Renal cortex interstitium (tissue), 15 donors: ENCODE results near the gene CALN1. TPM values are rescaled to one million over a fixed set of nuclear protein-coding genes. Genes with fewer than 3 reads are reported as not detected.
"Not testable (repeated sequence)": the region's sequence is repeated elsewhere in the genome, so short reads cannot be mapped to it uniquely, and the experiment has no call there.

Experiments used
- DNase-seq, 11 donors: peaks; one replicate each; pipeline ENCODE4 v3.0.0-alpha.2; 2013; ENCODE audit warnings: low read depth in 9 of 11, low spot score in 4 of 11; ENCODE audit errors: extremely low read depth in 1 of 11
- long read RNA-seq, 16 experiments: transcript quantifications; one replicate each; lab custom pipeline, GENCODE V29; 2026
- polyA plus RNA-seq, 3 donors: library from polyadenylated mRNA; unstranded; fragments of 120-200 nt; gene quantifications; one replicate each; pipeline ENCODE4 v1.2.1, GENCODE V29; 2013; ENCODE audit not compliant: insufficient read length in 3 of 3

The CALN1 gene
- 1 to 10 TPM in 1 of 3 donors, under 1 TPM in 2; 0.47 to 1.3 (median 1.00) TPM for polyA plus RNA-seq
- long read RNA-seq, donor 1: 0 reads
- long read RNA-seq, donor 2: 0 reads
- long read RNA-seq, donor 3: 0 reads
- long read RNA-seq, donor 4: 0 reads
- long read RNA-seq, donor 5: 0 reads
- long read RNA-seq, donor 6: 0 reads
- long read RNA-seq, donor 7: 0 reads
- long read RNA-seq, donor 8: 0 reads
- long read RNA-seq, donor 9: 0 reads
- long read RNA-seq, donor 10: 0 reads
- long read RNA-seq, donor 11: 0 reads
- long read RNA-seq, donor 12: 0 reads
- long read RNA-seq, donor 13: 0 reads
- long read RNA-seq, donor 14: 0 reads
- long read RNA-seq, donor 15: 0 reads
- long read RNA-seq, donor 16: 0 reads

DNA sequence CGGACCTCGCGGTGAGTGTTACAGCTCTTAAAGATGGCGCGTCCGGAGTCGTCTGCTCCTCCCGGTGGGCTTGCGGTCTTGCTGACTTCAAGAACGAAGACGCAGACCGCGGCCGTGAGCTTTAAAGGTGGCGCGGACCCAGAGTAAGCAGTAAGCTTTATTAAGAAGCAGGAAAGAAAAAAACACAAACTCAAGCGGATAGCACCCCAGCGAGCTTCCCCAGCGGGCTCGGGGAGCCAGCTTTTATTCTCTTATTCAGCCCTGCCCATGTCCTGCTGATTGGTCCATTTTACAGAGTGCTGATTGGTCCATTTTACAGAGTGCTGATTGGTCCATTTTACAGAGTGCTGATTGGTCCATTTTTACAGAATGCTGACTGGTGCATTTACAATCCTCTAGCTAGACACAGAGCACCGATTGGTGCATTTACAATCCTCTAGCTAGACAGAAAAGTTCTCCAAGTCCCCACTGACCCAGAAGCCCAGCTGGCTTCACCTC, at the start of gene CALN1:
TSS of gene CALN1 (minus strand) at position 218 of the 498 bp plus-strand sequence.
- DNase-seq: not testable (repeated sequence)

DNA sequence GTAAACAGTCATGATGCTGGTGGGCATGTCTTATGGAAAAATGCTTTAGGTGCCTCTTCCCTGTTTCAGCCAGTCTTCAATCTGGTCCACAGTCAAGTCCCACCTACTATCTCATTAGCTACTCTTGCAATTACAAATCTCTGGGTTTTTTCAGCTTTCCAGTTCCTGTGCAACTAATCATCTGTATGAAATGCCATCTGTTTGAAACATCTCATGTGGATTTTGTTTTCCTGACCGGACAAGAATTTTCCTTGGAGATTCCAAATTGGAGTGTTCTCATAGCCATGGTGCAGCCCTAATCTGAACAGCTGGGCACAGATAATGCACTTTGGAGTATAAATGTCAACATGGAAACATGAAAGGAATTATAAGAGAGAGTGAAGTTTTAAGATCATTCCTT, 41.3 kb upstream of the CALN1 start:
- DNase-seq: no peak

- DNase-seq: no peak
Observed at GRCh38 chr7:72447465-72448204, 35.5 kb upstream of the CALN1 start.

GRCh38 chr7:72446591-72447462, 34.7 kb upstream of the CALN1 start:
- DNase-seq: no peak

DNA sequence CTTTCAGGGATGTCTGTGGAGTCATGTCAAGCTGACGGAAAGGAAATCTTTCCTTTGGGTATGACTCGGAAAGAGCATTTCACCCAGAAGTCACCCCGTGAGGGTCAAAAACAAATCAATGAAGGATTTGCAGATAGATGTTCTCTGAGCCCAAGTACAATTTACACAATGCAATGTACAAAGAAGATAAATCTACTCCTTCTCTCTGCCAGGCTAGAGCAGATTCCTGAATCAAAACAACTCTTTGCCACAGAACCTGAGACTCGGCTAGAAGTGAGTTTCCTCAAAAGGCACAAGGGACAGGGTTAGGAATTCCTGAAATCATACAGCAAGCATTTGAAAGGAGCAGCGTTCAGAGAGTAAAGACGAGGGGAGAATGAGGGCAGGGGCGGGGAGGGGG, 34.0 kb upstream of the CALN1 start:
- DNase-seq: no peak

- DNase-seq: no peak
Observed at GRCh38 chr7:72445580-72445979, 33.4 kb upstream of the CALN1 start.

- no peak for DNase-seq
Observed at GRCh38 chr7:72445075-72445474, 32.9 kb upstream of the CALN1 start.

- no peak for DNase-seq
Observed at GRCh38 chr7:72444026-72444776, 32.1 kb upstream of the CALN1 start.

DNA sequence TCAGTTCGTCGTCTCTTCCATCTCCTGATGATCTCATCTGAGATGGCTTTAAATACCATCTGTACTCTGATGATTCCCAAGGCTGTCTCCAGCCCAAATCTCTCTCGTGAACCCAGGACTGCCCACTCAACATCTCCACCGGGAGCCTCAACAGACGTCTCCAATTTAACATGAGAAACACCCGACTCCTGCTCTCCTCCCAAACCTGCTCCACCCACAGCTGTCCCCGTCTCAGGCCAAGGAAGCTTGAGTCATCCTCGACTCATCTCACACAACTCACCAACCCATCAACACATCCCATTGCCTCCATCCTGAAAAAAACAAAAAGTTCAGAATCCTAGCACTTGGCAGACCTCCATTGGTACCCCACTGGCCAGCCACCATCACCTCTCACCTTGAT, 29.7 kb upstream of the CALN1 start:
- no peak for DNase-seq

- DNase-seq: no peak
Observed at GRCh38 chr7:72438491-72438890, 26.4 kb upstream of the CALN1 start.

- DNase-seq: no peak
Observed at GRCh38 chr7:72437610-72438009, 25.5 kb upstream of the CALN1 start.

DNA sequence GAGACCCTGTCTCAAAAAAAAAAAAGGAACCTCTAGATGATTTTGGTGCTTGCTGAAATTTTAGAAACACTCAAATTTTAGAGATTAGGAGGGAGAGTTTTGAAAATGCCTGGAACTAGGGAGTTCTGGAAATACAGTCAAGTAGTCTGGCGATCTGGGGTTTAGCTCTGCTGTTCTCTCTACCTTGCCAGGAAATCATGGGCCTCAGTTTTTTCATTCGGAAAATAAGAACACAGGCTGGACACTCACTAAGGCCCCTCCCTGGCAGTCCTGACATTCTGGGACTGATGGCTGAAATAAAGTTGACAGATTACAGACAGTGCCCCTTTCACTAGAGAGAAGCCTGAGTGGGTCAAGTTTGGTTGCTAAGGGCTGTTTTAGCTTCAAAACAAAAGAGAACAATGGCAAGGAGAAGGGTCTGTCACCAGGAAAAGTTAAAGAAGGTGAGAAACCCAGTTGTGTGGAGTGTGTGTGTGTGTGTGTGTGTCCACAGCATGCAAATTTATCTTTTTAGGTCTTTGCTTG, 25.0 kb upstream of the CALN1 start:
- peak in 2 of 11 donors; percentile 23 to 29 for DNase-seq

DNA sequence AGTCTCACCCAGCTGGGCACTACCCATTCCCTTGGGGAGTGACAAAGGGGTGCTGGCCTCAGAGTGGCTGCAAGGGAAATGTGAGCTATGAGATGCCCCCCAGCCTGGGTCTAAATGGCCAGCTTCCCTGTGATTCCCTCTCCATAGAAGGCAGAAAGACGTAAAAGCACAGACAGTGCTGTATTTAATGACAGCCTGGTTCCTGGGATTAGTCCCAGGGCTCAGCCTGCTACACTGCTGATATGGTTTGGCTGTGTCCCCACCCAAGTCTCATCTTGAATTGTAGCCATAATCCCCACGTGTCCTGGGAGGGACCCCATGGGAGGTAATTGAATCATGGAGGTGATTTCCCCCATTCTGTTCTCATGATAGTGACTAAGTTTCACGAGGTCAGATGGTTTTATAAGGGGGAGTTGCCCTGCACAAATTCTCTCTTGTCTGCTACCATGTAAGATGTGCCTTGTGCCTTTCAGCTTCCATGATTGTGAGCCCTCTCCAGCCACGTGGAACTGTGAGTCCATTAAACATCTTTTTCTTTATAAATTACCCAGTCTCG, 23.9 kb upstream of the CALN1 start:
- DNase-seq: no peak

DNA sequence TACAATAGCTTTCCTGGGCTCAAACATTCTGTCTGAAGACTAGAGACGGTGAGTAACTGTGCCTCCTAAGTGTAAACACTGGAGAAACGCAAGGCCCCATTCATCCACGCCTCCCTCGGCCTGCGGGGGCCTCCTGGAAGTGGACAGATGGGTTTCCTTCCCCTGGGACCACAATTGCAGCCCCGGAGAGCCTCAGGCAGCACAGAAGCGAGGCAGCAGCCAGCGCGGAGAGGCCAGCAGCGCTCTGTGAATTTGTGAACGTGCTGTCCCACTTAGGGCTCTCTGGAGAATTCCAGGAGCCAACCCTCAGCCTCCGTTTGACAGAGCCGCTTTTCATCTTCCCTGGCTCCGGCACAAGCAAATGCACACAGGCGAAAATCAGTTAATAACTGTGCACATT, 23.2 kb upstream of the CALN1 start:
- peak in 6 of 11 donors; percentile 17 to 39 (median 24) for DNase-seq

GRCh38 chr7:72430531-72430930, 18.4 kb upstream of the CALN1 start:
- DNase-seq: no peak

- DNase-seq: no peak
Observed at GRCh38 chr7:72429316-72429715, 17.2 kb upstream of the CALN1 start.

- DNase-seq: no peak
Observed at GRCh38 chr7:72416846-72417245, 4.7 kb upstream of the CALN1 start.

DNA sequence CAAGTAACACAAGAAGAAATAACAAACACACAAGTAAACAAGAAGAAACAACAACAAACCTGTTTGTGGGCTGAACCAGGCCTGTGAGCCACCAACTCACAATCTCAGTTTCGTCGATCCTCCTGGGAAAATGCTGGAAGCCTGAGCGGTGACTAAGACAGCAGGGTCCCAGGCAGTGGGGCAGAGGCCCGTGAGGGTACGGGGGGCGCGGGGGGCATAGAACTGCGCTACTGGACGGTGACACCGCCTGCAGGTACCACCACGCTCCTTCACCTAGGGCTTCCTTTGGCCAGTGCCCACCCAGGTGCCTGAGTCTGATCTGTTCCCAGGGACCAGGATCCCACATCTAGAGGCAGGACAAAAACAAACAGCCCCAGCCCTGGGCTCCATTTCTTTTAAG, 3.4 kb upstream of the CALN1 start:
- DNase-seq: no peak
